Measurements from ENCODE around the gene SEC11A. TPM values are rescaled to one million over a fixed set of nuclear protein-coding genes. Genes with fewer than 3 reads are reported as not detected.
"Not testable (repeated sequence)": the region's sequence is repeated elsewhere in the genome, so short reads cannot be mapped to it uniquely, and the experiment has no call there.

The SEC11A gene
- total RNA-seq, 1 donor from 2014 or later: 189 TPM

DNA sequence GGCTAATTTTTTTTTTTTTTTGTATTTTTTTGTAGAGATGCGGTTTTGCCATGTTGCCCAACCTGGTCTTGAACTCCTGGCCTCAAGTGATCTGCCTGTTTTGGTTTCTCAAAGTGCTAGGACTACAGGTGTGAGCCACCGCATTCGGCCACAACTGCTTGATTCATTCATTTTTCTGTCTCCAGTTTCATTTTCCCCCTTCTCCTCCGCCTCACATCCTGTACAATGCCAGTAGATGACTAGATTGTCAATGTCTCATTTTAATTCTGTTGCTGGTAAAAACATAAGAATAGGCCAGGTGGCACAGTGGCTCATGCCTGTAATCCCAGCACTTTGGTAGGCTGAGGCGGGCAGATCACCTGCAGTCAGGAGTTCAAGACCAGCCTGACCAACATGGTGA is 20.4 kb upstream of the SEC11A start:
- peaks cover 27% of the 10 kb centered on the region for H3K4me1 Mint-ChIP-seq (ENCODE audit: low read depth)
- no peak overlapping the region for H3K4me3 Mint-ChIP-seq (ENCODE audit: low read depth)
- TF ChIP-seq, protein P1, sequence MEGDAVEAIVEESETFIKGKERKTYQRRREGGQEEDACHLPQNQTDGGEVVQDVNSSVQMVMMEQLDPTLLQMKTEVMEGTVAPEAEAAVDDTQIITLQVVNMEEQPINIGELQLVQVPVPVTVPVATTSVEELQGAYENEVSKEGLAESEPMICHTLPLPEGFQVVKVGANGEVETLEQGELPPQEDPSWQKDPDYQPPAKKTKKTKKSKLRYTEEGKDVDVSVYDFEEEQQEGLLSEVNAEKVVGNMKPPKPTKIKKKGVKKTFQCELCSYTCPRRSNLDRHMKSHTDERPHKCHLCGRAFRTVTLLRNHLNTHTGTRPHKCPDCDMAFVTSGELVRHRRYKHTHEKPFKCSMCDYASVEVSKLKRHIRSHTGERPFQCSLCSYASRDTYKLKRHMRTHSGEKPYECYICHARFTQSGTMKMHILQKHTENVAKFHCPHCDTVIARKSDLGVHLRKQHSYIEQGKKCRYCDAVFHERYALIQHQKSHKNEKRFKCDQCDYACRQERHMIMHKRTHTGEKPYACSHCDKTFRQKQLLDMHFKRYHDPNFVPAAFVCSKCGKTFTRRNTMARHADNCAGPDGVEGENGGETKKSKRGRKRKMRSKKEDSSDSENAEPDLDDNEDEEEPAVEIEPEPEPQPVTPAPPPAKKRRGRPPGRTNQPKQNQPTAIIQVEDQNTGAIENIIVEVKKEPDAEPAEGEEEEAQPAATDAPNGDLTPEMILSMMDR (IDR thresholded peaks at IDR 0.05; ENCODE audit: unreplicated experiment): no peak
- no peaks in the 10 kb centered on the region for H3K27me3 Mint-ChIP-seq
- no peaks in the 10 kb centered on the region for H3K36me3 Mint-ChIP-seq (ENCODE audit: insufficient read depth)
- H3K9me3 Mint-ChIP-seq (ENCODE audit: low read depth): no peaks in the 10 kb centered on the region
- DNase-seq (ENCODE audit: low spot score, unreplicated experiment): no peak
- peak overlapping the region; percentile 86 for H3K27ac Mint-ChIP-seq

DNA sequence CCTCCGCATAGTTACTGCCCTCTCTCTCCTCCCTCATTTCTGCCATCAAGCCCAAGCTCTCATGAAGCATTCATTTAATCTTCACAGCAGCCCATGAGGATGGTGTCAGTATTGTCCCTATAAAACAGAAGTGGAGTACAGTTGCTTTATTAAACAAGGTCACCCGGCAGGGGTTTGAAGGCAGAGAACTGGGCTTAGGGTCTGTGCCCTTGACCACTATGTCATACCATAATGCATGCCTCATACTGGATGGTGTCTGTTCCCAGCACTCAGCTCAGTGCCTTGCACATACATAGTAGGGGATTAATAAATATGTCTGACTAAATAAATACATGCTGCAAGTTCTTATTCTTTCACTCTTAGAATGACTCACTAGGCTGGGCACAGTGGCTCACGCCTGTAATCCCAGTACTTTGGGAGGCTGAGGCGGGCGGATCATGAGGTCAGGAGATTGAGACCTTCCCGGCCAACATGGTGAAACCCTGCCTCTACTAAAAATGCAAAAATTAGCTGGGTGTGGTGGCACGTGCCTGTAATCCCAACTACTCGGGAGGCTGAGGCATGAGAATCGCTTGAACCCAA is 19.6 kb upstream of the SEC11A start:
- H3K27me3 Mint-ChIP-seq; H3K9me3 Mint-ChIP-seq (ENCODE audit: low read depth); DNase-seq (ENCODE audit: low spot score, unreplicated experiment); H3K36me3 Mint-ChIP-seq (ENCODE audit: insufficient read depth): not testable (repeated sequence)
- Mint-ChIP-seq H3K4me3 (ENCODE audit: low read depth) (peak overlapping the region; percentile 40), H3K4me1 (ENCODE audit: low read depth) (peaks cover 27% of the 10 kb centered on the region), H3K27ac (peak overlapping the region; percentile 98)

DNA sequence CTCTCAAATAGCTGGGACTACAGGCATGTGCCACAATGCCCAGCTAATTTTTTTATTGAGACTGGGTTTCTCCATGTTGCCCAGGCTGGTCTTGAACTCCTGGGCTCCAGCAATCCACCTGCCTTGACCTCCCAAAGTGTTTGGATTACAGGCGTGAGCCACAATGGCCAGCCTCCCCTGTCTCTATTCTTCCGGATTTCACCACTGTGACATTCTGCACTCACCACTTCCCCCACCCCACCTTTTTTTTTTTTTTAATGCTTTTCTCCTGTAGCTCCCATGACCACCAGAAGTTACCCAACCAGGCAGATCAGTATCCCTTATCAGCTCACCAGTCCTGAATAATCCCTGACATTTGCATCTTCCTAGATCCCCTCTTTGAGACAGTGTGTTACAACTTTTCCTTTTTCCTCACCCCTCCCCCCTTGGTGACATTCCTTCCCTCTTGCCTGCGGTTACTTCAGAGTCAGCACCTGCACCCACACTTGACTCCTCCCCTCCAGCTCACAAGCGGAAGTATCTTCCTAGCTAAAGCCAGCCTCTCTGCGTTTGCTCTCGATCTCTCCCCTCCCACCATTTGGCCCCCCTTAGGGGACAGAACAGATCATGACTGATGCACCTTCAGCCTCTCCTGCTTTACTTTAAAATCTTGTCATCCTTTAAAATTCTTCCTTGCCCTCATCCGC is 19.0 kb upstream of the SEC11A start:
- peak; percentile 25 for DNase-seq (ENCODE audit: low spot score, unreplicated experiment)
- H3K27ac Mint-ChIP-seq: peak overlapping the region; percentile 98
- no peaks in the 10 kb centered on the region for H3K36me3 Mint-ChIP-seq (ENCODE audit: insufficient read depth)
- peak overlapping the region; percentile 40 for H3K4me3 Mint-ChIP-seq (ENCODE audit: low read depth)
- H3K27me3 Mint-ChIP-seq: no peaks in the 10 kb centered on the region
- H3K4me1 Mint-ChIP-seq (ENCODE audit: low read depth): peaks cover 27% of the 10 kb centered on the region
- H3K9me3 Mint-ChIP-seq (ENCODE audit: low read depth): no peaks in the 10 kb centered on the region
- TF ChIP-seq, protein P1 (IDR thresholded peaks at IDR 0.05; ENCODE audit: unreplicated experiment): no peak

DNA sequence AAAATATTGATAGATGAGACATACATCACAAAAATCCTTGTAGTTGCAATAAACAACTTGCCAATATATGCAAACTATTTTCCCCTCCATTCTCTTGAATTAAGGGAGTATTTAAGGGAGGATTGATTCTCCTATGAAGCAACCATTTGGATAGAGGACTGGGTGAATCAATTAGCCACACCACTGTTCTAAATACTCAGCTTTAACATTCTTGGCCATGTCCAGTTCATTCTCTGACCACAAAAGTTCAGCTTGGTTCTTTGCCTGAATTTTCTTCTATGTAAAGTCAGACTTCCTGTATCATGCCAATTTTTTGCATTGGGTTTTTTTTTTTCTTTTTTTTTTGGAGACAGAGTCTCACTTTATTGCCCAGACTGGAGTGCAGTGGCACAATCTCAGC is 15.8 kb upstream of the SEC11A start:
- Mint-ChIP-seq H3K27me3 (no peaks in the 10 kb centered on the region), H3K36me3 (ENCODE audit: insufficient read depth) (no peaks in the 10 kb centered on the region), H3K27ac (no peak overlapping the region), H3K4me1 (ENCODE audit: low read depth) (peaks cover 22% of the 10 kb centered on the region), H3K4me3 (ENCODE audit: low read depth) (no peak overlapping the region), H3K9me3 (ENCODE audit: low read depth) (no peaks in the 10 kb centered on the region)
- no peak for DNase-seq (ENCODE audit: low spot score, unreplicated experiment)
- TF ChIP-seq, protein P1 (IDR thresholded peaks at IDR 0.05; ENCODE audit: unreplicated experiment): no peak

DNA sequence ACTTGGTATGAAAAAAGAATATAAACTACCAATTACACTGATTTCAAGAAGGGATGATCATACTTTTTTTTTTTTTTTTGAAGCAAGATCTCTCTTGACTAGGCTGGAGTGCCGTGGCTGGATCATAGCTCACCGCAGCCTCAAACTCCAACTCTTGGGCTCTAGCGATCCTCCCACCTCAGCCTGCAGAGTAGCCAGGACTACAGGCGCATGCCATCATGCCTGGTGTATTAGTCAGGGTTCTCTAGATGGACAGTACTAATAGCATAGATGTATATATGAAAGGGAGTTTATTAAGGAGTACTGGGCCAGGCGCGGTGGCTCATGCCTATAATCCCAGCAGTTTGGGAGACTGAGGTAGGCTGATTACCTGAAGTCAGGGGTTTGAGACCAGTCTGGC is 11.5 kb upstream of the SEC11A start:
- H3K9me3 Mint-ChIP-seq (ENCODE audit: low read depth): no peaks in the 10 kb centered on the region
- no peaks in the 10 kb centered on the region for H3K36me3 Mint-ChIP-seq (ENCODE audit: insufficient read depth)
- peaks cover 4% of the 10 kb centered on the region for H3K4me1 Mint-ChIP-seq (ENCODE audit: low read depth)
- no peaks in the 10 kb centered on the region for H3K27me3 Mint-ChIP-seq
- H3K4me3 Mint-ChIP-seq (ENCODE audit: low read depth): no peak overlapping the region
- H3K27ac Mint-ChIP-seq: no peak overlapping the region
- TF ChIP-seq, protein P1 (IDR thresholded peaks at IDR 0.05; ENCODE audit: unreplicated experiment): no peak
- DNase-seq (ENCODE audit: low spot score, unreplicated experiment): no peak

DNA sequence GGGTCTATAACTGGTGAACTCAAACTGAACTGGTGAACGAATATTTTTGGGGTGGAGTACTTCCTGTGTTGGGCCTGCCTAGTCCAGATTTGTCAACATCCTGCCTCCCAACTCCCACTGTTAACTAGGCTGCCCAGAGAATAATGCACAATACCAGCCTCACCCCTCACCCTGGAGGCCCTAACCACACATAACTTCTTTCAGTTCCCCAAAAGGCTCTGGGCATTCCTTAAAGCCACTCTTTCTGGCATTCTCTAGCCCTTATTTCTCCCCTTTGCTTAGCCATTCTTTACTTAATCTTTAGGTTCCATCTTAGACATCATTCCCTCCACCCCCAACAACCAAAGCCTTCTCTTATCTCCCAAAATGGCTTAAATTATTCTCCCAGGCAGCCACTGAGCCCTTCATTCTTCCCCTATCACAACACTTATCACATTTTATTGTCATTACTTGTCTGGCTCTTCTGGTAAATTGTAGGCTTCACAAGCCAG is 9.1 kb upstream of the SEC11A start:
- Mint-ChIP-seq H3K9me3 (ENCODE audit: low read depth) (no peaks in the 10 kb centered on the region), H3K27ac (no peak overlapping the region), H3K27me3 (no peaks in the 10 kb centered on the region), H3K4me1 (ENCODE audit: low read depth) (peaks cover 4% of the 10 kb centered on the region), H3K36me3 (ENCODE audit: insufficient read depth) (no peaks in the 10 kb centered on the region), H3K4me3 (ENCODE audit: low read depth) (no peak overlapping the region)
- TF ChIP-seq, protein P1 (IDR thresholded peaks at IDR 0.05; ENCODE audit: unreplicated experiment): no peak
- no peak for DNase-seq (ENCODE audit: low spot score, unreplicated experiment)

Measured in progenitor cell of endocrine pancreas (in vitro differentiated cells).